ENCODE results near the gene LRRC8D.

The LRRC8D gene

DNA sequence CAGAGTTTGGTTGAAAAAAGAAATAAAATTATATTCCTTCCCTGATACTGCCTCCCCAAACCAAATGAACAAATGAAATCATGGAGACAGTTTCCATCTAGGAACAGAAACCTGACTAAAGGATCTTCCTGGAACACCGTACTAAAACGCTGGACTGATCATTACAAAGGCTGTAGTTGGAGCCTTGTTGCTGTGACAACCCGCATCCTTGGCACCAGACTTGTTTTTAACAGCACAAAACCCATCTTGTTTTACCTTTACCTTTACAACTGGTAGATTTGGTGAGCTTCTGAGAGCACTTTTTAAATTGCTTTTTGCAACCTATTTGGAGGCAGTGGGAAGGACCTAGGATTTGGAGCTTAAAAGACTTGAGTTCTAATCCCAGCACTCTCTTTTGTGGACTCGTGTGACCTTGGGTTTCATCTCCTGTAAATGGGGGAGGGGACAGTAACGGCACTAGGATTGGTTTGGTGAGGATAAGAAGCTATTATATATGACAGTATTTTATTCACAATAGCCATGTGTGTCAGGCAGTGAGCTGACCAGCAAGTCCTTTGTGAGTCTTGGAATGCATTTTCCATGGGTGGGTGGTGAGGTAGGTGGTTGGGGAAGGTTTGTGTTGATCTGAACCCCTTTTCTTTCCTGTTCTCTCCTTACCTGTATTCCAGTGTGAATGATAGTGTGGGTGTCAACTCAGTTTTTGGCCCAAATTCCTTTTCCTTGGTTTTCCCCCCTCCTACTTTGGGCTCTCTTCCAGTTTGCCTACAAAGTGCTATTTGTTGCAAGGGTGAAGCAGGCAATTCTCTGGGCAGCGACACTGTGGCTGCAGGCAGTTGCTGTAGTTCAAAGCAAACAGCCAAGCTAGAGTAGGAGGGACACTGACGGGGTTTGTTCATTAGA lies 12.6 kb downstream of the LRRC8D start:
- no peak for DNase-seq (ENCODE audit: low read depth)

DNA sequence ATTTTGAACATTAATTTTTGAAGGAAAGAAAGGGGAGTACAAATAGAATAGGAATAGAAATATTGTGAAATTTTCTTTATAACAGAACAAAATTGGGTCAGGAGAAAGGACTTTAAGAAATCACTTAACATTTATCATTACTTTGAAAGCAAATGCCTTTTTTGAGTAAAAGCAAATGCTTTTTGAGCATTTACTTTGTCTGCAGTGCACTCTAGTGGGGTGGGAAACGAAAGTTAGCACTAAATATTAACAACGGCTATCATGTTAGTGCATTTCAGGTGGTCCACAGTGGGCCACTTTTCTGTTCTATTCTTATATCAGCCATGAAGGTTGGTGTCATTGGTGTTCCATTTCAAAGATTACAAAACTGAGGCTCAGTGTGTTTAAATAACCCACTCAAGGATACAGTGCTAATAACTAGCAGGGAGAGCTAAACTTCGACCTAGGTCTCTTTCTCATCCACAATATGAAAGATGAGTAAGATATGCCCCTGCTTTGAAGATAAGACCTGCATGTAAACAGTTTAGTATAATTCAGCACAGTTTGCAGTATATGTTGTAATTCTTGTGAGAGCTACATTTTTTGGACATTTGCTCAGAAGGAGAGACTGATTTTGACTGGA lies 13.4 kb downstream of the LRRC8D start:
- DNase-seq (ENCODE audit: low read depth), result no peak

DNA sequence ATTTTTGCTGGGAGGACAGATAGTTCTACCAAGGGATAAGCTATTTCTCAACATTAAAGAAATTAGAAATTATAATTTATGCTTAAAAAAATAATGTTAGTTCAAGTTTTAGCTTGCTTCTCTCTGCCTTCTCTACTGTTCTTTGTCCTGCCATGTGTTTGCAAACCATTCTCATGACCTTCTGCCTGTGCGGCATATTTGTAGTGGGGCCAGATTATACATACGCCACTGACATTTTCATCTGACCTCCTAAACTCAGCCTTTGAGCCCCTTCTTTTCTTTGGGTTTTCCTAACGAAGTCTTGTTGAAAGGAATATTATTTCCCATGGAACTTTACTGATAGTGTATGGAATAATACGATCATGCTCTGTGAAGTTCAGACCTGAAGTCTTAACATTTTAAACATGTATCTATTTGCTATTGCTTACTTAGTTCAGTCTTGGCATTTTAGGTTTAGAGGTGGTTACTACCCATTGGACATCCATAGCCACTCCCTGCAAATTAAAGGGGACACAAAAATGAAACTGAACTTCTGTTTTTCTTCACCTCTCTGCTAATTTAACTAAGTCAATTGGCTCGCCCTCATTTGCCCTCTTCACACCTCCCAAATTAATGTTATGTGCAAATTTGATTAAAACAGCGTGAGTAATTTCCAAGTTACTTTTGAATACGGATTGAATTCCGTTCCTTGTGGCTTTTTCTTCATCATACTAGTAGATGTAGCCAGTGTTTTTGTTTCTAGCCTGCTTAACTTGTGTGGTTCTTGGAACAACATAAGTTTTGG lies 15.6 kb downstream of the LRRC8D start:
- DNase-seq (ENCODE audit: low read depth), result no peak

DNA sequence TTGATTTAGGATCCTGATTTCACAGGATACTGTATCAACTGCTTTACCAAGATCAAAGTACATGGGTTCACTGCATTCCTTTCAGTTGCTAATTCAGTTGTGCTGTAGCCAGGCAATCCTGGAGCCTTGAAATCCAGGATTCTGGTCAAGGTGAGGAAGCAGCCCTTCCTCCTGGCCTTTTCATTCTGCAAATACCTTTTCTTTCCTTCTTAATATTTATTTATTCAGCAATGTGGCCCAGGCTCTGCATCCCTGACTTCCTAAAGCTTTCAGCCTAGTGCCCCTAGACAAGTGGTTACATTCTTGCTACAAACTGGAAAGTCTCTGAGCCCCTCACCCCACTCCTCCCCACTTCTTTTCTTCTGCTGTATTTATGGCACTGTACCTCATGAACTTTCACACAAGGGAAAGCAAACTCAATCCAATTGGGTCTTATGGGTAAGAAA lies 16.2 kb downstream of the LRRC8D start:
- DNase-seq (ENCODE audit: low read depth), result no peak

DNA sequence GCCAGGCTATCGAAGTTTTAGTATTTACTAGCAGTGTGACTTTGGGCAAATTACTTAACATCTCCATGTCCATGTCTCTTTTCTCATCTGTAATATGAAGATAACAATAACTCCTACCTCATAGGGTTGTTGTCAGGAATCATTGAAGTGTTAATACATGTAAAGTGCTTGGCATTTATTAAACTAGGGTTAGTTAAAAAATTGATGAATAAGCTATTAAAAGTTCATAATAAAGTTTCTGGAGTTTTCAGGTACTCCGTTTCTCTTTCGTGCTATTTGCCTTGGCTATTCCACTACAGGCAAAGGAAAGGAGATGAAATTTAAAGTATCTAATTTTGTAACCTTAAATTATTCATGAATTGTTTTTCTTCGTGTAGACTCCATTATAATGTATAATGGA lies 16.7 kb downstream of the LRRC8D start:
- DNase-seq (ENCODE audit: low read depth), result no peak

- no peak for DNase-seq (ENCODE audit: low read depth)
Measured at GRCh38 chr1:89839516-89839915, 18.7 kb downstream of the LRRC8D start.

- DNase-seq (ENCODE audit: low read depth), result no peak
Measured at GRCh38 chr1:89841507-89841906, 20.7 kb downstream of the LRRC8D start.

- DNase-seq (ENCODE audit: low read depth), result no peak
Measured at GRCh38 chr1:89842567-89843272, 21.9 kb downstream of the LRRC8D start.

DNA sequence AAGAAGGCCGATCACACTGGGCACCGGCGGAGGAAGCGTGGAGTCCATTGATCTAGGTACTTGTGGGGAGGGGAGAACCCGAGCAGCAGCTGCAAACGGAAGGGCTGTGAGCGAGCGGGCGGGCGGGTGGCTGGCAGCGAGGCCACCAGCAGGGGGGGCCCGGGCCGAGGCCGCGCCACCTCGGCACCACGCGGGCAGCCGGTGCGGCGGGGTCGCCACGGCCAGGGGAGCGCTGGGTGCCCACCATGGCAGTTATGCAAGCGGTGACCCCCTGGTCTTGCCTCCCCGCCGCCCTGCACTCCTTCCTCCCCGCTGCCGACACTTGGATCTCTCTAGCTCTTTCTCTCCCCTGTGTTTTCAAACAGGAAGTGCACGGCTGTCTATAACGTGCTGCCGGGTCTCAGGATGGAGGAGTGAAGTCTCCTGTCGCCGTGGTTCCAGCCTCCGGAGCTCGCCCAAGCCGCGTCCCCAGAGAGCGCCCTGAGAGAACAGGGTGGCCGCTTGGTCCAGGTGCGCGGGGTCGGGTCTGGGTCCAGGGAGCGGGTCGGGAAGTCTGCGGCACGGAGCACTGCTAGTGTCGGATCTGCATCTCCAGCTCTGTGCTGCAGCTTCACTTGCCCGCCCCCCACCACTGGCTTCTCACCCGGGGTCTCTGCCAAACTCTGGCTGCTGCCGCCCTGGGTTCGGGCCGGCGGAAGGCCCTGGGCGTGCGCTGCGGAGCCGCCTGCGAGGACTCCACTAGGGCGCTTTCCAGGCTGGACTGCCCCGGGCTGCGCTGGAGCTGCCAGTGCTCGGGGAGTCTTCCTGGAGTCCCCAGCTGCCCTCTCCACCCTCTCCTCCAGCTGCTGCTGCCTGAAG lies 22.7 kb downstream of the LRRC8D start:
- DNase-seq (ENCODE audit: low read depth), result no peak

GRCh38 chr1:89844241-89844807 lies 23.5 kb downstream of the LRRC8D start:
- DNase-seq (ENCODE audit: low read depth), result no peak

GRCh38 chr1:89844860-89845259 lies 24.0 kb downstream of the LRRC8D start:
- DNase-seq (ENCODE audit: low read depth), result no peak

DNA sequence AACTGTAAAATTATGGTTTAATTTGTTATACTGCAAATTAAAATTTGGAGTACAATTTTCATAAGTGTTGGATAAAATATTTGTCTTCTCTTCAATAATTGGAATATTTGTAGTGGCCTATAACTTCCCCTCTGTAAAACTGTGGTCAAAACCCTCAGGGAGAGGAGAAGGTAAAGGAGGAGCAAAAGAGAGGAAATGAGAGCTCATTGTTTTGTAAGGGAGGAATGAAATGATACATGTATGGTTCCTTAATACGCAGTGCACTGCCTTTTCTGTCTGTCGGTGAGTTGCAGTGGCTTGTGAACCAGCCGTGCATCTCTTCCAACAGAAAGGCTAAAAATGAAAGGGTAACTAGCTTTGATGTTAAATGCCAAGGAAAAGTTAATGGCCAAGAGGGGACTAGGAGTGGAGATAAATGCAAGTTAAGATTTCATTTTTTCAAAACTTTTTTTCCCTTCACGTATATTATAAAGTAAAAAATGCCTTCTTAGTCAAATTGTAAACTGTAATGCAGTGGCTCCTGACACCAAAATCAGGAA lies 26.4 kb downstream of the LRRC8D start:
- no peak for DNase-seq (ENCODE audit: low read depth)

- no peak for DNase-seq (ENCODE audit: low read depth)
Measured at GRCh38 chr1:89850844-89851415, 30.1 kb downstream of the LRRC8D start.

GRCh38 chr1:89854140-89854539 lies 33.3 kb downstream of the LRRC8D start:
- no peak for DNase-seq (ENCODE audit: low read depth)

GRCh38 chr1:89855413-89856123 lies 34.7 kb downstream of the LRRC8D start:
- DNase-seq (ENCODE audit: low read depth), result no peak

- DNase-seq (ENCODE audit: low read depth), result no peak
Measured at GRCh38 chr1:89863165-89863830, 42.5 kb downstream of the LRRC8D start.

DNA sequence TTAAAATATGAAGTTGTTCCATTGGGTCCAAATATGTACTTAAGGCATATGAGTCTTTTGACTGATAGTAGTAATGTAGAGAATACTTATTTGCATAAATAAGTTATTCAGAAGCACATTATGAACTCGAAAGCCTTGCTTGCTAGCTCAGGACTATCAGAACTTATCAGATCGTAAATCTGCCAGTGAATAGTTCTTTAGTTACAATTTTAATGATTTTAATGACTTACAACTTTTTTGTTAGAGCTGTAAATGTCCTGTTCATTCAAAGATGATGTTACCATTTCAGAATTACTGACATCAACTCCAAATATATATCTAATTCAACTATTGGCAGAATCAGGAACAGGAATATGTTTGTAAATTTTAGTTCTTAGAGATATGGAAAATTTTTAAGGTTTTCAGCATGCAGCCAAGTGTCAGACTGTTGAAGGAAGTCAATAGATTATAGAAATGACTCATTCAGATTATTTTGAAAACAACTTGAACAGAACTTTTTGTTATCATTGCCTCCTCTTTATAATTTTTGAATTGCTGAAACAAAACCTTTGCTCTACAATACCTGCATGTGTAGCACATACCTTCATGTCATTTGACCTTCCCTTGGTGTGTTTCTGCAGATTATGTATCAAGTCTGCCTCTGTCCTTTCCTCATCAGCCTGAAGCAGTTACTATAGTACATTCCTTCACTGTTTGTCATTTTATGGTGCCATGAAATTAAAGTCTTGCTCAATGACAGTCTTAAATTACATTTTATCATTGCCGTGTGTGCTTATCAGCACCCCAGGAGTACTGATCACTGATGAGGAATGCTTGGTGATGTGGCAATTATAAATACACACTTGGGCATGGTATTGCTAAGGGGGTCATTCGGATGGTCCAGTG lies 44.9 kb downstream of the LRRC8D start:
- no peak for DNase-seq (ENCODE audit: low read depth)

DNA sequence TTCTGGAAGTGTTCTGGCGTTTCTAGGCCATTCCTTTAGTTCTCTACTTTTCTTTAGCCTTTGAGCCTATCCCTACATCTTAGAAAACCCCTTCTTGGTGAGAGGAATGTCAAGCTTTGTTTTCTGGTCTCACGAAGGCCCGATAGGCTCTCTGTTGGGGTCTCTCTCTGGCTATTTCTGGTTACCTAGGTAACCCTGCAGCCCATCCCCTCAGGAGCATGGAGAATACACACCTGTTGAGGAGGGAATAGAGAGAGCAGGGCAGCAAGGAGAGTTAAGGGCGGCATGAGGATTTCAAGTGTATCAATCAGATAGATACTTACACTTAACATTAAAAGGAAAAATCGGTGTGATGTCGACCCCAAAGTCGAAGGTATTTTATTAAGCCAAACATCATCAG lies 45.7 kb downstream of the LRRC8D start:
- no peak for DNase-seq (ENCODE audit: low read depth)

Measured in CMK (cell line).